Fibroblast of villous mesenchyme (primary cell): ENCODE measurements around the gene RAE1. TPM values are rescaled to one million over a fixed set of nuclear protein-coding genes. Genes with fewer than 3 reads are reported as not detected.
A peak's percentile ranks its signal among the peaks of the same experiment; 100 is the strongest.

Experiments
- DNase-seq: peaks from one replicate; pipeline ENCODE4 v3.0.0-alpha.2; 2010; ENCODE audit warnings: low read depth
- H3K4me3 ChIP-seq: 2 replicates; pipeline ENCODE4 v1.5.1; 2011; ENCODE audit warnings: low read depth, mild to moderate bottlenecking, low read length
- total RNA-seq: library from RNA; depleted of rRNA; stranded (reverse); fragments of >200 nt; gene quantifications from 2 replicates; pipeline ENCODE4 v1.2.3, GENCODE V29; 2012
- TF ChIP-seq, protein P1 (sequence below): IDR thresholded peaks from 2 replicates; pipeline ENCODE4 v1.5.1; 2012; ENCODE audit warnings: low read depth, mild to moderate bottlenecking, low read length; ENCODE audit not compliant: insufficient read depth

Gene RAE1
- total RNA-seq, 1 donor: 28.5 TPM

- TF ChIP-seq, protein P1, sequence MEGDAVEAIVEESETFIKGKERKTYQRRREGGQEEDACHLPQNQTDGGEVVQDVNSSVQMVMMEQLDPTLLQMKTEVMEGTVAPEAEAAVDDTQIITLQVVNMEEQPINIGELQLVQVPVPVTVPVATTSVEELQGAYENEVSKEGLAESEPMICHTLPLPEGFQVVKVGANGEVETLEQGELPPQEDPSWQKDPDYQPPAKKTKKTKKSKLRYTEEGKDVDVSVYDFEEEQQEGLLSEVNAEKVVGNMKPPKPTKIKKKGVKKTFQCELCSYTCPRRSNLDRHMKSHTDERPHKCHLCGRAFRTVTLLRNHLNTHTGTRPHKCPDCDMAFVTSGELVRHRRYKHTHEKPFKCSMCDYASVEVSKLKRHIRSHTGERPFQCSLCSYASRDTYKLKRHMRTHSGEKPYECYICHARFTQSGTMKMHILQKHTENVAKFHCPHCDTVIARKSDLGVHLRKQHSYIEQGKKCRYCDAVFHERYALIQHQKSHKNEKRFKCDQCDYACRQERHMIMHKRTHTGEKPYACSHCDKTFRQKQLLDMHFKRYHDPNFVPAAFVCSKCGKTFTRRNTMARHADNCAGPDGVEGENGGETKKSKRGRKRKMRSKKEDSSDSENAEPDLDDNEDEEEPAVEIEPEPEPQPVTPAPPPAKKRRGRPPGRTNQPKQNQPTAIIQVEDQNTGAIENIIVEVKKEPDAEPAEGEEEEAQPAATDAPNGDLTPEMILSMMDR: no peak
- no peak overlapping the region for H3K4me3 ChIP-seq
- DNase-seq: no peak
Measured at GRCh38 chr20:57396212-57396983, 45.3 kb downstream of the RAE1 start.

- H3K4me3 ChIP-seq: no peak overlapping the region
- DNase-seq: no peak
- TF ChIP-seq, protein P1: no peak
Measured at GRCh38 chr20:57396984-57397692, 46.1 kb downstream of the RAE1 start.

GRCh38 chr20:57397693-57398108 is 46.6 kb downstream of the RAE1 start:
- TF ChIP-seq, protein P1: no peak
- H3K4me3 ChIP-seq: no peak overlapping the region
- DNase-seq: no peak

DNA sequence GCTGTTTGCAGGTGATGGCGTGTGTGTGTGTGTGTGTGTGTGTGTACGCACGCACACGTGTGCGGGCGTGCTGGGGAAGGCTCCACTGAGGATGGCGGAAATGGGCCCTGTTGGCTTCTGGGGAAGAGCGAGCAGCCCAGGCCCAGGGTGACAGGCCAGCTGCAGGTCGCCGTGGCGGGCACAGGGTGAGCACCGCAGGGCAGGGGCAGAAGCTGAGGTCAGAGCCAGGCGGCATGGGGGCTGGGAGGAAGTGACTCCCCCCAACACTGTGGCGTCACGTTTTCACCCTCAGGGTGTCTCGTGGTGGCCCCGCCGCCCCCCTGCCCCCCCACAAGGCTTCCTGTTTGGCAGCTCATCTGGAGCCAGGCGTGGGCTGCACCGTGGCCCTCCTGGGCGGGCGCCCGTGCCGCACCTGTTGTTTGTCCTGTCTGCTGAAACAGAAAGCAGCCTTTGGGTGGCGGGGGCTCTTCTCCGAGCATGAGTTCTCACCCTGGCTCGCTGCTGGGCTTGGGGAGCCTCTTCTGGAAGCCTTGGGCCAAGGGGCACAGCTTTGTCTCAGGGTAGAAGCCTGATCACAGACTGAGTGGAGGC is 47.3 kb downstream of the RAE1 start:
- TF ChIP-seq, protein P1: no peak
- DNase-seq: no peak
- no peak overlapping the region for H3K4me3 ChIP-seq

- DNase-seq: no peak
Measured at GRCh38 chr20:57398901-57399535, 48.0 kb downstream of the RAE1 start.

DNA sequence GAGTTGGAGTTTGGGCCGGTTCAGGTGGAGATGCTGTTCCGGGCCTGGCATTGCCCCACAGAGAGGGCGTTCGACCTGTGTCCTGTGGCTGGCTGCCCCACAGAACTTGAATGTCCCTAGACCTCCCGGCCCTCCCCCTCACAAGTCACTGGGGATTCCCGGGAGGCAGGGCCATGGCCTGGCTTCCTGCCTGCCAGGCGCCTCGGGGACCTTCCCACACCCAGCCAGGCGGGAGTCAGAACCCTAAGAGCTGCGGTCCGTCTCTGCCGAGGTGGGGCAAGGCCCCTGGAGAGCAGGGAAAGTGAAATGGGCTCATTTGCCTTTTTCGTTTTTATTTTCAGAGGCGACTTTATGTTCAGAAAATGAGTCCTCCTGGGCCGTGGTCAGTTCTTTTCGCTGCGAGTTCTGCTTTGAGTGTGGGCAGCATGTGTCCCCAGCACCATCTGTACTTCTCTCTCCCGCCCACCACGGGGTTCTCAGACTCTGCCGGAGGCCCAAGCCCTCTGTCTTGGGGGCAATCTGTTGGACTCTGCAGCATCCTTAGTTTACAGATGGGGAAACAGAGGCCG is 48.6 kb downstream of the RAE1 start:
- TF ChIP-seq, protein P1: no peak
- no peak overlapping the region for H3K4me3 ChIP-seq
- DNase-seq: peak; percentile 17

More at GRCh38 chr20:57398901-57399535, 48.0 kb downstream of the RAE1 start:
- H3K4me3 ChIP-seq: no peak overlapping the region
- TF ChIP-seq, protein P1: no peak
